A549 (cell line): ENCODE measurements around the gene TMEM14A.

Experiments used
- EHMT2 ChIP-seq: fragments of 200-600 bp; sonication (generic); IDR thresholded peaks from 2 replicates; pipeline ENCODE4 v1.6.1; 2016; ENCODE audit warnings: antibody characterized with exemption, low read depth, mild to moderate bottlenecking, moderate library complexity
- PBX3 ChIP-seq: IDR thresholded peaks from 2 replicates; pipeline ENCODE4 v1.6.1; 2012
- POLR2A ChIP-seq: IDR thresholded peaks from 2 replicates; pipeline ENCODE4 v1.6.1; 2012; ENCODE audit warnings: mild to moderate bottlenecking, low read length
- RCOR1 ChIP-seq: fragments of 150-350 bp; IDR thresholded peaks from 2 replicates; pipeline ENCODE4 v1.6.1; 2014; ENCODE audit warnings: antibody characterized with exemption, low read length, low read depth
- USF2 ChIP-seq: fragments of 450-650 bp; IDR thresholded peaks from 2 replicates; pipeline ENCODE4 v1.6.1; 2014; ENCODE audit warnings: antibody characterized with exemption

GRCh38 chr6:52725143-52725534, 54.2 kb downstream of the TMEM14A start:
- TF ChIP-seq POLR2A, result no peak
- TF ChIP-seq PBX3, result no peak
- no peak for TF ChIP-seq RCOR1
- TF ChIP-seq USF2, result no peak
- no peak for TF ChIP-seq EHMT2
